T-helper 17 cell (primary cell): ENCODE measurements around the gene EPM2A. TPM values are rescaled to one million over a fixed set of nuclear protein-coding genes. Genes with fewer than 3 reads are reported as not detected.

Experiments
- ATAC-seq: fragments of 150-1000 bp; cut with Tn5 transposase; 2 replicates; pipeline ENCODE4 v1.10.0; 2021; ENCODE audit warnings: mild to moderate bottlenecking, moderate library complexity
- DNase-seq, 3 donors: peaks; one replicate each; pipeline versions ENCODE4 v3.0.0 to v3.0.0-alpha.2; 2020 to 2021
- H3K9me3 ChIP-seq: one replicate; pipeline ENCODE4 v1.7.0; 2013; ENCODE audit warnings: low read length, mild to moderate bottlenecking; ENCODE audit not compliant: control insufficient read depth, poor library complexity, severe bottlenecking
- H3K27ac Mint-ChIP-seq: one replicate; pipeline ENCODE4 v1.8.0; 2022; ENCODE audit warnings: mild to moderate bottlenecking, moderate library complexity, mixed read lengths
- H3K27me3 Mint-ChIP-seq: one replicate; pipeline ENCODE4 v1.8.0; 2022; ENCODE audit warnings: mixed read lengths
- H3K36me3 Mint-ChIP-seq: one replicate; pipeline ENCODE4 v1.8.0; 2022; ENCODE audit warnings: low read depth, mixed read lengths
- H3K4me1 Mint-ChIP-seq: one replicate; pipeline ENCODE4 v1.8.0; 2022; ENCODE audit warnings: mild to moderate bottlenecking, mixed read lengths
- H3K4me3 Mint-ChIP-seq: one replicate; pipeline ENCODE4 v1.8.0; 2022; ENCODE audit warnings: mild to moderate bottlenecking, moderate library complexity, mixed read lengths
- total RNA-seq, 4 donors: library from RNA in 2 of 4; stranded (reverse) in 2 of 4; gene quantifications; one replicate each; pipeline ENCODE4 v1.2.3 and lab custom pipeline; 2022 to 2026

The EPM2A gene
- total RNA-seq, 2 donors from 2014 or later = 4.5 to 5.7 TPM

- no peaks in the 10 kb centered on the region for H3K27me3 Mint-ChIP-seq
Observed at GRCh38 chr6:145602726-145603326, 132.5 kb downstream of the EPM2A start.

GRCh38 chr6:145601397-145601796 lies 133.9 kb downstream of the EPM2A start:
- no peaks in the 10 kb centered on the region for H3K9me3 ChIP-seq
- H3K27me3 Mint-ChIP-seq = no peaks in the 10 kb centered on the region
- no peak overlapping the region for H3K27ac Mint-ChIP-seq
- ATAC-seq (no peak), DNase-seq (no peak)
- no peak overlapping the region for H3K4me3 Mint-ChIP-seq
- H3K4me1 Mint-ChIP-seq = no peaks in the 10 kb centered on the region
- no peaks in the 10 kb centered on the region for H3K36me3 Mint-ChIP-seq

More at GRCh38 chr6:145602726-145603326, 132.5 kb downstream of the EPM2A start:
- DNase-seq (no peak), ATAC-seq (no peak)
- no peak overlapping the region for H3K4me3 Mint-ChIP-seq
- H3K27ac Mint-ChIP-seq = no peak overlapping the region
- H3K9me3 ChIP-seq = no peaks in the 10 kb centered on the region
- no peaks in the 10 kb centered on the region for H3K4me1 Mint-ChIP-seq
- H3K36me3 Mint-ChIP-seq = no peaks in the 10 kb centered on the region

- H3K27ac Mint-ChIP-seq = no peak overlapping the region
- H3K9me3 ChIP-seq = no peaks in the 10 kb centered on the region
- H3K4me3 Mint-ChIP-seq = no peak overlapping the region
- ATAC-seq (no peak), DNase-seq (no peak)
- no peaks in the 10 kb centered on the region for H3K36me3 Mint-ChIP-seq
- H3K27me3 Mint-ChIP-seq = no peaks in the 10 kb centered on the region
- H3K4me1 Mint-ChIP-seq = no peaks in the 10 kb centered on the region
Observed at GRCh38 chr6:145600299-145600698, 135.0 kb downstream of the EPM2A start.

GRCh38 chr6:145588981-145589380 lies 146.3 kb downstream of the EPM2A start:
- DNase-seq = no peak
- no peaks in the 10 kb centered on the region for H3K36me3 Mint-ChIP-seq
- peaks cover 3% of the 10 kb centered on the region for H3K9me3 ChIP-seq
- no peak overlapping the region for H3K4me3 Mint-ChIP-seq
- H3K4me1 Mint-ChIP-seq = no peaks in the 10 kb centered on the region
- peaks cover 6% of the 10 kb centered on the region for H3K27me3 Mint-ChIP-seq
- H3K27ac Mint-ChIP-seq = no peak overlapping the region
- ATAC-seq = no peak

GRCh38 chr6:145587334-145587733 lies 148.0 kb downstream of the EPM2A start:
- H3K9me3 ChIP-seq = peaks cover 3% of the 10 kb centered on the region
- Mint-ChIP-seq H3K4me1 (no peaks in the 10 kb centered on the region), H3K27me3 (peaks cover 6% of the 10 kb centered on the region), H3K36me3 (no peaks in the 10 kb centered on the region), H3K4me3 (no peak overlapping the region), H3K27ac (no peak overlapping the region)
- ATAC-seq = no peak
- no peak for DNase-seq

GRCh38 chr6:145583753-145584152 lies 151.6 kb downstream of the EPM2A start:
- H3K27me3 Mint-ChIP-seq = peaks cover 6% of the 10 kb centered on the region
- peaks cover 3% of the 10 kb centered on the region for H3K9me3 ChIP-seq
- no peak for ATAC-seq
- H3K4me3 Mint-ChIP-seq = no peak overlapping the region
- no peak overlapping the region for H3K27ac Mint-ChIP-seq
- no peak for DNase-seq
- H3K4me1 Mint-ChIP-seq = no peaks in the 10 kb centered on the region
- no peaks in the 10 kb centered on the region for H3K36me3 Mint-ChIP-seq

Other genes with a start within 250 kb of the EPM2A start
- gene FBXO30, start 79.3 kb upstream of the EPM2A start, total RNA-seq = 1 to 10 TPM; 2.5 to 2.8 TPM
- gene SHPRH, start 228.8 kb upstream of the EPM2A start, total RNA-seq = 10 to 100 TPM; 15.0 to 19.2 TPM